CD4-positive, alpha-beta T cell treated with Interleukin-4 for 1 hour (primary cell): ENCODE results near the gene PPP1R9A.
"Not testable (repeated sequence)": the region's sequence is repeated elsewhere in the genome, so short reads cannot be mapped to it uniquely, and the experiment has no call there.

Experiments
- DNase-seq, 2 donors: peaks; one replicate each; pipeline ENCODE4 v3.0.0-alpha.2; 2020 to 2022

PPP1R9A gene

DNA sequence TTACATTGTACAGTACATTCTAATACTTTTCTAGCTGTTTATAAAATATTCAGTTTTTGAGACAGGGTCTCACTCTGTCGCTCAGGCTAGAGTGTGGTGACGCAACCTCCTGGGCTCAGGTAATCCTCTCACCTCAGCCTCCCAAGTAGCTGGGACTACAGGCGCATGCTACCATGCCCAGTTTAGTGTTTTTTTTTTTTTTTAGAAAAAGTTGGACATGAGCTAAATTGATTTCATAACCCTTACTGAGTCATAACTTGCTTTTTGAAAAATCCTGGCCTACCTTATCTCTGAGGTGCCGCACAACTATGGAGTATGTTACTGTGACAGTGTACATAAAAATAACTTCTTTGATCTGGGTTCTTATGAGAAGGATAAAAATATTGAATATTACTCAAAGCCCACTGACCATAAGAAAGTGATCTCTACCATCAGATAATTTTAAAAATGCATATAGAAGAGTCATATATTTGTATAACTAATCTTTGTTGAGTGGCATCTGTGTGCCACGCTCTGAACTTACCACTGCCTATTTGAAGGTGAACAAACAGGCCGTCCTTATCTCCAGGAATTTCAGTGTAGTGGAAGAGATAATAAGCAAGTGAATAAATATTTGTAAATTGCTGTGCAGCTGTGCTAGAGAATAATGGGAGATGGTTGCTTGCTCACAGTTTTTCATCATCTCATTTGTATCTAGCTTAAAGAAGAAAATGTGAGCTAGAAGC lies 73.2 kb downstream of the PPP1R9A start:
- no peak for DNase-seq

DNA sequence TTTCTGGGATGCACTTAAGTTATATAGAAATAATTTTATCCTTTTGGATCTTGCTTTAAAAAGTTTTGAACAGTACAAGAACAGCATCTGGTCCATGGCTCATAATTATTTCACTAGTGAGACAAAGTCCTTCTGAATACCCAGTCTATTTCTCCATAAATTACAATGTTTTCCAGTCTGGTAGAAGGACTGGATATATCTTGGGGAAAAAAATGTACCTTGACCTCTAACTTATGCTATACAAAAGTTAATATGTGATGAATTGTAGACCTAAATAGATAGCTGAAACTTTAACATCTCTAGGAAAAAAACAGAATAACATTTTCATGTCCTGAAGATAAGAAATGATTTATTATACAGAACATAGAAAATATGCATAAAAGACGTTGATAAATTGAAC lies 88.5 kb downstream of the PPP1R9A start:
- no peak for DNase-seq

DNA sequence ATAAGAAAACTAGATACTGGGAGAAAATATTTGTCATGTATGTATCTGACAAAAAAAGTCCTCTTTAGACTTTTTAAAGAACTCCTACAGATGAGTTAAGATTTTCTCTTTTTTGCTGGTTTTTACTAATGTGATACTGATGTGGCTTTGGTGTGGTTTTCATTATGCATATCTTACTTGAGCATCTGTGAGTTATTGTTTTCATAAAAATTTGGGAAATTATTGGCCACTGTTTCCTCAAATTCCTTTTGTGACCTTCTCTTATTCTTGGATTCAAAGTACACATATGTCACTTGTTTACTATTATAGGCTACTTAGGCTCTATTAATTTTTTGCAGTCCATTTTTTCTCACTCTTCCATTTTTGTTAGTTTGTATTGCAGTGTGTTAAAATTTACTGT lies 89.0 kb downstream of the PPP1R9A start:
- no peak for DNase-seq

DNA sequence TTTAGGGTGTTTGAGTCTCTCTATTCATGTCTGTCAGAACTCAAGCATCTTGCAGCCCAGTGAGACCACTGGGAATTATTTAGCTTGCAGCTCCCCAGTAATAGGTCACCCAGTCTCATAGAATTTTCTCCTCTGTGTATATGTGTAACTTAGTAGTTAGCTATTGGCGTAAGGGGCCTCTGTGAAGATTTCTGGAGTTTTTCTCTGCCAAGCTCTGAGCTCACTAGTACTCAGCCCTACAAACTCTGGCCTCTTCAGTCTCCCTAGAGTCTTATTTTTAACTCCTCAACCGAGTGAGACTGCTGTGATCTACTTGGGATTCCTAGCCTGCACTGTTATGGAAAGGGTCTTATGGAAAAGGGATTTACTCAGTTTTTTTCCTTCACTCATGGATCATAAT lies 90.2 kb downstream of the PPP1R9A start:
- DNase-seq, result no peak

DNA sequence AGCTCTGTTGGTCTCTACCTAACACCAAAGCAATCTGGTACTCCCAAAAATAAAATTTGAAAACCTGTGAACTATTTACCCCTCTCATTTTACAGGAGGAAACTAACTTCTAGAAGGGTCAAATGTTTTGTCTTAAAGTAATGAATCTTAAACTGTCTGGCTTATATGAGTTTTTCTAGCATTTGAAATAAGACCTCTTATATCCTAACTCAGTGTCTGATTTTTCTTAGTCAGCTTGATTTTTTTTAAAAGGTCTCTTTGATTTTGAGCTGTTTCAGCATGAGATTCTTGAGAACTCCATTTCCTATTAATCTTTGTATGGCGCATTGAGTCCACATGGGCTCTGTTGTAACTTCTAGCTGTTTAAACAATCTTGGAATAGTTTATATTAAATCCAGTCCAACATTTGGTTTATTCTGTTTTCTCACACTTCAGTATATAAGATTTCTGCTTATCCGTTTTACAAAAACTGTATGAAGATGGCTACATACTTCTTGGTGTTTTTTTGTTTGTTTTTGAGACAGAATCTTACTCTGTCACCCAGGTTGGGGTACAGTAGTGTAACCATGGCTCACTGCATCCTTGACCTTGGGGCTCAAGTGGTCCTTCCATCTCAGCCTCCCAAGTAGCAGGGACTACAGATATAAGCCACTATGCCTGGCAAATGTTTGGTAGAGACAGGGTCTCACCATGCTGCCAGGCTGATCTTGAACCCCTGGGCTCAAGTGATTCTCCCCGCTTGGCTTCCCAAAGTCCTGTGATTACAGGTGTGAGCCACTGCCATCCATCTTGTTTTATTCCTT lies 91.1 kb downstream of the PPP1R9A start:
- DNase-seq, result no peak

DNA sequence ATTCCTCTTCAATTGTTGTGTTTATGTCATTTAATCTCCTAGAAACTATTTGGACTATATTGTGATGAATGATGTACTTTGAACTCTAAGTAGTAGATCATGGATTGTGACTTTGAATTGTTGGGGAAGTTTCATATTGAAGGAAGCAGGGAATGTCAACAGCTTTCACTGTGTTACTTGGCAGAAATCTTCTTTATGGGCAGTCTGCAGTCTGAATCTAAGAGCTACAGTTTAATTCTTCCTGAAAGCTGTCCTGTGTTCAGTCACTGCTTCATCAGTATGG lies 91.6 kb downstream of the PPP1R9A start:
- no peak for DNase-seq

DNA sequence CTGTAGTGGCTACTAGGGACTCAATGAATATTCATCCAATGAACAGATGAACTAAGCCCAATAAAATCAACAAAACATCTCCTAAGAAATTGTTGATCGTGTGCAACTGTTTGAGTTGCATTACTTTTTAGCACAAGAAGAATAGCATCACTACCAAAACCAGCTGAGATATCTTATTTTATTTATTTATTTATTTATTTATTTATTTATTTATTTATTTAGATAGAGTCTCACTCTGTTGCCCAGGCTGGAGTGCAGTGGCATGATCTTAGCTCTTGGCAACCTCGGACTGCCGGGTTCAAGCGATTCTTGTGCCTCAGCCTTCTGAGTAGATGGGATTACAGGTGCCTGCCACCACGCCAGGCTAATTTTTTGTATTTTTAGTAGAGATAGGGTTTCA lies 92.2 kb downstream of the PPP1R9A start:
- DNase-seq, result not testable (repeated sequence)

DNA sequence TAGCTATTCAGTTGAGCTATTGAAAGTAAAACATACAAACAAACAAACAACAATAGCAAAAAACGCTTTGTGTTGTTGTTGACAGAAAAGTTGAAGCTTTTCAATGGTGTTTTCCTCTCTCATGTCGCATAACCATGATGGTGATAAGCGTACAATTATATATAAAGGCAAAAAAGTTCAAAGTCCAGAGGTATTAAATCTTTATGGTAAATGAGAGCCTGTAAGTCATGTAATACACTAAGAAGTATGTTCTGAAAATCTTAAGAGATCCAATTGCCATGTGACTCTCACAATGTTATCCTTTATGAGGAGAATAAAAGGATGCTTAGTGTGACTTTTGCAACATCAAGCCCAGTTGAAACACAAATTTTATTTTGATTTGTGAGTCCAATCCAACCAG lies 93.9 kb downstream of the PPP1R9A start:
- no peak for DNase-seq

DNA sequence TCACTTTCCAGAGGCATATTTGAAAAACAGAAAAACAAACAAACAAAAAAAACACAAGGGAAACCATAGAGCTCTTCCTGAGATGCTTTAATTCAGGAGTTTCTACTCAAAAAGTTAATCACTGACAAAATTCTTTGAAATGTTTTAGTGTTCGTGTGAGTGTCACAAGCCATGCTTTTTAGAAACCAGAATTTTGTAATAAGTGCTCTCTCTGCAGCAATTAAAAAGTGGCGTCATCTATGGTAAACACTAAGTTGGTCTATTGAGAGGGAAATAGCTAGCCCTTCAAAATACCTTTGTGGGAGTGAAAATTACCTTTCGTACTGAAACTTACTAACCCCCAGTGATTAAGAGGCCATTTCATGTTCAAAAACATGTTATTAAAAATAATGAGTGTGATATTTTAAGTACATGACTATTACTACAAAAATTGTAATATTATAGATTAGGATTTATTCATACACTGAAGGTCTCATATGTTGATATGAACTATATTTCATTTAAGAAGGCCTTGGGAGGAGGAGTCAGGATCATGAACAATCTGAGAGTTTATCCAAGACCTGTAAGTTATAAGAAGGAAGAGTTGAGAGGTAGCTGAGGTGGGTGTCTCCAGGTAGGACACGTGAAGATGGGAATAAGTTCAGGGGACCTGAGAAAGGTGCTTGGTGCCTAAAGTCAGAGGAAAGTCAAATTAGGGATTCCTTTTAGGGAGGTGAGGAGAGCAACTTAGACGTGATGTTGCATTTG lies 94.6 kb downstream of the PPP1R9A start:
- no peak for DNase-seq

DNA sequence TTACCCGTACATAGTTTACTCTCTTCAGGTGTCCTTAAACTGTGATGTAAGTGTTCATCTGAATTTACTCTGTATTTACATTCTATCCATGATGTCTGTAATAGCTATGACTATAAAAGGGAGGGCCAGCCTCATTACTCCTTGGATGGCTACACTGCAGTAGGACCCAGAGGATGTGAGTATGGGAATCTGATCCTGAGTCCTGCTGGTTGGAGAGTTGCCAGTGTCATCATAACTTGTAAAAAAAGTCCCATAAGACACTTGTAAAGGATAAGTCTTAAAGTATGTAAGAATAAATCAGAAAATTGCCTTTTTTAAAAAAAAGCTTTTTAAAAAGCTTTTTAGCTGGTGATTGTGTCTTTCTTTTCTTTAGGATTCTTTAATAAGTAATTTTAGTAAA lies 95.4 kb downstream of the PPP1R9A start:
- DNase-seq, result no peak

DNA sequence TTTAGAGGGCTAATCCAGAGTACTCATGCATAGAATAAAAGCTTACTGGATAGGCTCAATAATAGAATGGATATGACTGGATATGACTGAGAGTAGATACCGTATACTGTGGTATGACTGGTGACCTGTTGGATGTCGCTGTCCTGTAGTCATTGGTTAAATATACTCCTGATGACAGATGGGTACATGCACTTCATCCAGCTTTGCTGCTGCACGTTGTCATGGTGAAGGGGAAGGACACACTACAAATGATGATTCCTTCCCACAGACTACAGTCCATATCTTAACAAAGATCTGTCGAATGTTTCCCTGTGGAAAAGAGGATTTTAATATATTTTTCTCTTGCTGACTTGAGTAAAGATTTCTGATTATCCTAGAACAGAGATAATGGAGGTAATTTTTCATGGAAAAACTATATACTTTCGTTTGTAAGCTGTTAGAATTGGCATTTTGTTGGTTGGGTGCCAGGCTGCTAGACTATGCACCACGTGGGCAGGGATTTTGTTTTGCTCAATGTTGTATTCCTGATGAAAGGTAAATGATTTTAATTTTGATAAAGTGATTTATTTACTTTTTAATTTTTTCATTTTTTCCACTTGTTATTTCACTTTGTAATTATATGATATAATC lies 97.3 kb downstream of the PPP1R9A start:
- no peak for DNase-seq

DNA sequence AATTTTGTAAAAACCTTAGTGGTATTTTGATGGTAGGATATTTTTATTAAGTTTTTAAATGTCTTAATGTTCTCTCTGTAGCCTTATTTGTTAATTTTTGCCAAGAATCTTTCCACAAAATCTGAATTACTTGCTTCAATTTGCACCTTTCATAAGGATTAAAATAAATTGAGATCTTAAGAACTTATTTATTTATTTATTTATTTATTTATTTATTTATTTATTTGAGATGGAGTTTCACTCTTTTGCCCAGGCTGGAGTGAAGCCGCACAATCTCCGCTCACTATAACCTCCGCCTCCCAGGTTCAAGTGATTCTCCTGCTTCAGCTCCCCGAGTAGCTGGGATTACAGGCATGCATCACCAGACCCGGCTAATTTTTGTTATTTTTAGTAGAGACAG lies 98.6 kb downstream of the PPP1R9A start:
- DNase-seq, result no peak

DNA sequence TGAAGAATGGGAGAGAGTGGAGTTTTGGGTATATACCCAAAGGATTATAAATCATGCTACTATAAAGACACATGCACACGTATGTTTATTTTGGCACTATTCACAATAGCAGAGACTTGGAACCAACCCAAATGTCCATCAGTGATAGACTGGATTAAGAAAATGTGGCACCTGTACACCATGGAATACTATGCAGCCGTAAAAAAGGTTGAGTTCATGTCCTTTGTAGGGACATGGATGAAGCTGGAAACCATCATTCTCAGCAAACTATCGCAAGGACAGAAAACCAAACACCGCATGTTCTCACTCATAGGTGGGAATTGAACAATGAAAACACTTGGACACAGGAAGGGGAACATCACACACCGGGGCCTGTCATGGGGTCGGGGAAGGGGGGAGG lies 101.4 kb downstream of the PPP1R9A start:
- not testable (repeated sequence) for DNase-seq

DNA sequence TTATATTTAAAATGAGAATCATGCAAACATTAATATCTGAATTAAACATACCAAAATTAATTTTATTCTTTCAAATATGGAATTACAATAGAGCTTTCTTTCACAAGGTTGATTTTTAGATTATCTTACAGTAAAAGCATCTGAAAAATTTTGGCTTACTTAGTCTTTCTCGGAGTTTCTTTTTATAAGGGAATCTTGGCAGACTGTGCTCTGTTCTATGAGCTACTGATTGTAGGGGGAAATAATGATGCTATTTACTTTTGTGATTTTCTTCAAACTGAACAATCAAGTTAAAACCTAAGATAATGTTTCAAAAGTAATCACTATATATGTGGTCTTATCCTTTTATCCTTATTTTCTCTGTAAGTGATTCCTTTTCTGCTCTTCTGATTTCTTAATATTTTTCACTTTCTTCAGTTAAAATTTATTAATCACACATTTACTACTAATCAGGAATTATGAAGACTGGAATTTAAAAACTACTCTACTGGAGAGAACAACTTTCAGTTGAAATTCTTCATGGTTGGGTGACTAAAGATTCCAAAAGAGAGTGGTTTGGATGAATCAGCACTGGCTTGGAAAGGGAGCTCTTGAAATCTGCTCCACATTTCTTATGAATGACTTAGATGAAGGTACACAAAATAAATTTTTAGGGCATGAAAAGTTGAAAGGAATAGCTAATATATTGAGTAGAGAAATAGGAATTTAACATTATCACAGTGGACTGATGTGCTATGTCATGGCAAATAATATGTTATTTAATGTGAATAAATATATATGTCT lies 103.9 kb downstream of the PPP1R9A start:
- DNase-seq, result no peak

DNA sequence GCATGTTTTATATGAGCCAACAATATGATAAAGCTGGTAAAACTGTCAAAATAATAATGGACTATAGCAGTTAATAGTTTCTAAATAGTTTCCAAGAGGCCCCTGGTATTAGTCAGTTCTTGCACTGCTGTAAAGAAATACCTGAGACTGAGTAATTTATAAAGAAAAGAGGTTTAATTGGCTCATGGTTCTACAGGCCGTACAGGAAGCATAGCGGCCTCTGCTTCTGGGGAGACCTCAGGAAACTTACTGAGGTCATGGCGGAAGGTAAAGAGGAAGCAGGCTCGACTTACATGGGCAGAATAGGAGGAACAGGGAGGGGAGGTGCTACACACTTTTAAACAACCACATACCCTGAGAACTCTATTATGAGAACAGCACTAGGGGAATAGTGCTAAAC lies 104.6 kb downstream of the PPP1R9A start:
- no peak for DNase-seq

DNA sequence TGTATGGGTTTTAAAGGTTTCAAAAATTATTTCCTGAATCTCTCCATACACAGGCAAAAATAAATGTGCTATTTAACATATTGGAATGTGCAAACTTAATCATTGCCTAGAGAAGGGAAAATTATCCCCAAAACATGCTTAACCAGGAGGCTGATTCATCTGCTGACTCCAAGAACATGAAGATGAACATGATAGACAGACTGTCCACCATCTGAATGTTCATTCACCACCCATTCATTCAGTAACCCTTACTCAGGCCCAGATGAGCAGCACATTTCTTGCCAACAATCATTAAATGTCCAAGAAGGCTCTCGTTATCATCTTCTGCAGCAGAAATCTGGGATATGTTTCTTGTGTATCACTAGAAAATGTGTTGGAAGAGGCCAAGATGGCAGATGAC lies 110.6 kb downstream of the PPP1R9A start:
- DNase-seq, result no peak

DNA sequence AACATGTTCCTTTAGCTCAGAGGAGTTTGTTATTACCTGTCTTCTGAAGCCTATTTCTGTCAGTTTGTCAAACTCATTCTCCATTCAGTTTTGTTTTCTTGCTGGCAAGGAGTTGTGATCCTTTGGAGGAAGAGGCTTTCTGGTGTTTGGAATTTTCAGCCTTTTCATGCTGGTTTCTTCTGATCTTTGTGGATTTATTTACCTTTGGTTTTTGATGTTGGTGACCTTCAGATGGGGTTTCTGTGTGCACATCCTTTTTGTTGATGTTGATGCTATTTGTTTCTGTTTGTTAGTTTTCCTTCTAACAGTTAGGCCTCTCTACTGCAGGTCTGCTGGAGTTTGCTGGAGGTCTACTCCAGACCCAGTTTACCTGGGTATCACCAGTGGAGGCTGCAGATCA lies 118.6 kb downstream of the PPP1R9A start:
- DNase-seq, result no peak

DNA sequence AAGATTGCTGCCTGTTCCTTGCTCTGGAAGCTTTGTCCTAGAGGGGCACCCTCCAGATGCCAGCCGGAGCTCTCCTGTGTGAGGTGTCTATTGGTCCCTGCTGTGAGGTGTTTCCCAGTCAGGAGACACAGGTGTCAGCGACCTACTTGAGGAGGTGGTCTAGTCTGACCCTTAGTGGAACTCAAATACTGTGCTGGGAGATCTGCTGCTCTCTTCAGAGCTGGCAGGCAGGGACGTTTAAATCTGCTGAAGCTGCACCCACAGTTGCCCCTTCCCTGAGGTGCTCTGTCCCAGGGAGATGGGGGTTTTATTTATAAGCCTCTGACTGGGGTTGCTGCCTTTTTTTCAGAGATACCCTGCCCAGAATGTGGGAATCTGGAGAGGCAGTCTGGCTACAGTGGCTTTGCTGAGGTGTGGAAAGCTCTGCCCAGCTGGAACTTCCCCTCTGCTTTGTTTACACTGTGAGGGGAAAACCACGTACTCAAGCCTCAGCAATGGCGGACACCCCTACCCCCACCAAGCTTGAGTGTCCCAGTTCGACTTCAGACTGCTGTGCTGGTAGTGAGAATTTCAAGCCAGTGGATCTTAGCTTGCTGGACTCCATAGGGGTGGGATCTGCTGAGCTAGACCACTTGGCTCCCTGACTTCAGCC lies 119.2 kb downstream of the PPP1R9A start:
- DNase-seq, result no peak

DNA sequence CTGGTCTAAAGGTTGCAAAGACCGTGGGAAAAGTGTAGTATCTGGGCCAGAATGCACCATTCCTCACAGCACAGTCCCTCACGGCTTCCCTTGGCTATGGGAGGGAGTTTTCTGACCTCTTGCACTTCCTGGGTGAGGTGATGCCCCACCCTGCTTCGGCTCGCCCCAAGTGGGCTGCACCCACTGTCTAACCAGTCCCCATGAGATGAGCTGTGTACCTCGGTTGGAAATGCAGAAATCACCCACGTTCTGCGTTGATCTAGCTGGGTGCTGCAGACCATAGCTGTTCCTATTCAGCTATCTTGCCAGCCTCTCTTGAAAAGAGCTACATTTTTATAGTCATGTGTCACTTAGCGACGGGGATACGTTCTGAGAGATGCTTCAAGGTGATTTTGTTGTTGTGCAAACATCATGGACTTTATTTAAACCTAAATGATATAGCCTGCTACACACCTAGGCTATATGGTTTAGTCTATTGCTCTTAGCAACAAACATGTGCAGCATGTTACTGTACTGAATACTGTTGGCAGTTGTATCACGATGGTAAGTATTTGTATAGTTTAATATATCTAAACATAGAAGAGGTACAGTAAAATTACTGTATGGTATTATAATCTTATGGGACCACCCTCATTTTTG lies 120.0 kb downstream of the PPP1R9A start:
- no peak for DNase-seq

DNA sequence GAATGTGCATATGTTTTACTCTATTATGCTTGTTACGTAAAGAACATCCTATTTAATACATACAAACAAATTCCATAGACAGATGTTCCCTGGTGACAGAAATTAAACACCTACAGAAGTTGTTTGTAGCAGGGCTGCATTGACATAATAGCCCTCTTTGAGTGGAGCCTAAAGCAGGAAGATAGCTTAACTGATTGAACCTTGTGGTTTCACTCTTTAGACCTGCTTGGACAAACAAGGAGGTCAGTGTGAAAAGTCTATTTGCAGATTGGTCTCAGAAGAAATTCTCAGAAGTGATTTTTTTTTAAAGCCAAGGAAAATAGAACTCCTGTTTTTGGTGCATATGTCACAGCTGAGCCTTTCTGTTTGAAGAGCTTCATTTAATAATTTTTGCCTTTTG lies 121.3 kb downstream of the PPP1R9A start:
- DNase-seq, result no peak

DNA sequence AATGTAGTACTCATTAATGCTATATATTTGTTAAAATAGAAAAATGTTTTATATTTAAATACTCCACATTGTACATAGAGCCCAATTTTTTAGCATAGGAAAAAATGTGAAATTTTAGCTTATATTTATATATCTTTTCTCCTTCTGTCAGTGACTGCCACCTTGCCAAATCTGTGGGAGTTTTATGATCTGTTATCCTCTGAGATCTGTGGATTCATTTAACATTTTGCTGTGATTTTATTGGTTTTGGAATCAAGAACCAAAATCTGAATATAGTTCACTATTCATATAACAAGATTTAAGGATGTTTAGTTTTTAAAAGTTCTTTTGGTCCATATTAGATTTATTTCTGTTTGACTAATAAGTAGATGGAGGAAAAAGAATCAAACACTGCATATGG lies 127.9 kb downstream of the PPP1R9A start:
- DNase-seq, result no peak

DNA sequence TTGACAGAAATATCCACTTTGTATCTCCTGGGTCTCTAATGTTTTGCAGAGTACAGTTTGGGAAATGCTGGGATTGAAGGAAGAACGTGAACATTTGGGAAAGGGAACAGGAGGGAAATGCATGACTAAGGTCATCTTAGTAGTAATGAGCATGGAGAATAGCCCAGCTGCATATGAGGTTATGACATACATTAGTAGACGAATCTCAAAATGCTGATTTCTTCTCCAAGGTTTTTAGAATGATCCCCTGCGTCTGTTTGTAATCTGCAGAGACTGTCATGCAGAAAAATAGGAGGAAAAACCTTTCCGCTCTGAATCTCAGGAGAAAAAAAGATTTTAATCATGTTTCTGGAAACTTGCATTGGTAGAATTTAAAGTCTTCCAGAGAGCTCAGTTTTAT lies 133.6 kb downstream of the PPP1R9A start:
- DNase-seq, result no peak
